Measurements from ENCODE around the gene MTMR12.
"Not testable (repeated sequence)": the region's sequence is repeated elsewhere in the genome, so short reads cannot be mapped to it uniquely, and the experiment has no call there.

Gene MTMR12

GRCh38 chr5:32323741-32324140 lies 11.0 kb upstream of the MTMR12 start:
- no peak for DNase-seq (ENCODE audit: low read depth)

- no peak for DNase-seq (ENCODE audit: low read depth)
Measured at GRCh38 chr5:32322882-32323281, 10.1 kb upstream of the MTMR12 start.

GRCh38 chr5:32321787-32322186 lies 9.0 kb upstream of the MTMR12 start:
- DNase-seq (ENCODE audit: low read depth): not testable (repeated sequence)

GRCh38 chr5:32320576-32320975 lies 7.8 kb upstream of the MTMR12 start:
- no peak for DNase-seq (ENCODE audit: low read depth)

GRCh38 chr5:32319926-32320543 lies 7.3 kb upstream of the MTMR12 start:
- no peak for DNase-seq (ENCODE audit: low read depth)

GRCh38 chr5:32319392-32319791 lies 6.7 kb upstream of the MTMR12 start:
- no peak for DNase-seq (ENCODE audit: low read depth)

GRCh38 chr5:32317041-32317440 lies 4.3 kb upstream of the MTMR12 start:
- DNase-seq (ENCODE audit: low read depth): no peak

GRCh38 chr5:32315221-32316014 lies 2.7 kb upstream of the MTMR12 start:
- no peak for DNase-seq (ENCODE audit: low read depth)

GRCh38 chr5:32314658-32315057 lies 1.9 kb upstream of the MTMR12 start:
- DNase-seq (ENCODE audit: low read depth): no peak

GRCh38 chr5:32314152-32314488 lies 1.4 kb upstream of the MTMR12 start:
- not testable (repeated sequence) for DNase-seq (ENCODE audit: low read depth)

GRCh38 chr5:32312197-32312594 lies 543 bp downstream of the MTMR12 start:
- peak; percentile 41 for DNase-seq (ENCODE audit: low read depth)

GRCh38 chr5:32311404-32312196 lies 1.1 kb downstream of the MTMR12 start:
- DNase-seq (ENCODE audit: low read depth): no peak

GRCh38 chr5:32309761-32310160 lies 3.0 kb downstream of the MTMR12 start:
- DNase-seq (ENCODE audit: low read depth): no peak

GRCh38 chr5:32308946-32309345 lies 3.8 kb downstream of the MTMR12 start:
- no peak for DNase-seq (ENCODE audit: low read depth)

- DNase-seq (ENCODE audit: low read depth): no peak
Measured at GRCh38 chr5:32307769-32308194, 5.0 kb downstream of the MTMR12 start.

GRCh38 chr5:32304622-32305021 lies 8.1 kb downstream of the MTMR12 start:
- no peak for DNase-seq (ENCODE audit: low read depth)

GRCh38 chr5:32303755-32304120 lies 9.0 kb downstream of the MTMR12 start:
- DNase-seq (ENCODE audit: low read depth): no peak

GRCh38 chr5:32302835-32303754 lies 9.6 kb downstream of the MTMR12 start:
- no peak for DNase-seq (ENCODE audit: low read depth)

GRCh38 chr5:32301891-32302290 lies 10.8 kb downstream of the MTMR12 start:
- no peak for DNase-seq (ENCODE audit: low read depth)

- DNase-seq (ENCODE audit: low read depth): no peak
Measured at GRCh38 chr5:32299059-32299677, 13.6 kb downstream of the MTMR12 start.

- peak; percentile 25 for DNase-seq (ENCODE audit: low read depth)
Measured at GRCh38 chr5:32298059-32298415, 14.7 kb downstream of the MTMR12 start.
